Ovary (tissue), 9 donors: ENCODE measurements around the gene SFI1. TPM values are rescaled to one million over a fixed set of nuclear protein-coding genes. Genes with fewer than 3 reads are reported as not detected.

Experiments used
- DNase-seq, 5 donors: peaks; one replicate each; pipeline ENCODE4 v3.0.0-alpha.2; 2019 to 2020
- H3K27ac ChIP-seq, 2 donors: fragments of 200-600 bp; one replicate each; pipeline versions ENCODE4 v1.5.1 to v1.8.0; 2019 to 2022
- H3K27me3 ChIP-seq: fragments of 200-600 bp; one replicate; pipeline ENCODE4 v1.8.0; 2022
- H3K36me3 ChIP-seq: fragments of 200-600 bp; sonication (generic); one replicate; pipeline ENCODE4 v1.5.1; 2019
- H3K4me1 ChIP-seq: one replicate; pipeline ENCODE4 v1.8.1; 2013; ENCODE audit warnings: mild to moderate bottlenecking, moderate library complexity; ENCODE audit not compliant: insufficient read depth
- H3K4me3 ChIP-seq: fragments of 200-600 bp; sonication (generic); one replicate; pipeline ENCODE4 v1.5.1; 2017
- H3K9me3 ChIP-seq, 2 donors: fragments of 200-600 bp in 1 of 2; sonication (generic) in 1 of 2; one replicate each; pipeline versions ENCODE4 v1.5.1 to v1.8.1; 2013 to 2019; ENCODE audit warnings: mild to moderate bottlenecking in 1 of 2, moderate library complexity in 1 of 2
- CTCF ChIP-seq, 3 donors: fragments of 450-650 bp in 2 of 3; fragments of 200-600 bp in 1 of 3; IDR thresholded peaks; one replicate each; pipeline versions ENCODE4 v1.5.1 to v1.8.0; 2016 to 2022; ENCODE audit warnings: antibody characterized with exemption in 3 of 3, mild to moderate bottlenecking in 1 of 3
- EP300 ChIP-seq: sonication (generic); formaldehyde crosslinking; IDR thresholded peaks from one replicate; pipeline ENCODE4 v1.6.1; 2017; ENCODE audit warnings: antibody characterized with exemption
- POLR2A ChIP-seq: fragments of 450-650 bp; IDR thresholded peaks from one replicate; pipeline ENCODE4 v1.6.1; 2017; ENCODE audit warnings: antibody characterized with exemption, mild to moderate bottlenecking, moderate library complexity
- WGBS, 3 donors: extraction: QIAGEN DNeasy Blood & Tissue Kit in 1 of 3; methylation state at CpG; one replicate each; pipeline versions ENCODE4 v1.1.5 to v1.1.7; 2013 to 2017; 5-methylcytosine and 5-hydroxymethylcytosine counted together
- intact Hi-C, 4 donors: fragments of 100-400 bp; cut with DNase I; formaldehyde crosslinking; loops; one replicate each; pipeline versions ENCODE4 v1.11.0 to v1.15.1; 2022 to 2023
- polyA plus RNA-seq, 2 donors: library from polyadenylated mRNA; stranded (reverse); fragments of 200-250 nt in 1 of 2; fragments of 350-450 nt in 1 of 2; fragmentation: Illumina TruSeq in 1 of 2; extraction: RNeasy Lipid Tissue Mini Kit (QIAGEN cat#74804) in 1 of 2; gene quantifications; one replicate each; pipeline ENCODE4 v1.2.3, GENCODE V29; 2013 to 2014
- total RNA-seq, 7 donors: library from RNA; depleted of rRNA in 2 of 7; stranded (reverse); fragments of >200 nt in 2 of 7; fragmentation: NEBNext Ultra II Directional in 3 of 7; extraction: Animal tissue kit (Norgen Biotek cat#: 25700) in 3 of 7; gene quantifications; one replicate each; pipeline versions ENCODE4 v1.1.0 to v1.2.4, GENCODE V29; 2016 to 2023
- donor health status: DM: no; HTN: no; CAD: no; lungs with moderate emphysema.
- donor health status: DM: no; HTN: no; CAD: no.
- donor health status: Bipolar disorder and iron deficiency.
- donor health status: DM: yes; HTN: yes; CAD: no.
- donor health status: DM: no; HTN: no; CAD: no.
- donor health status: DM: yes; HTN: yes; CAD: no.

The SFI1 gene
- total and polyA plus RNA-seq, 9 donors: 10.8 to 33.9 (median 25.2) TPM

- TF ChIP-seq EP300: no peak
- TF ChIP-seq POLR2A: no peak
- TF ChIP-seq CTCF (IDR thresholded peaks at IDR 0.05): no peak
- H3K27ac ChIP-seq: peak overlapping the region; percentile 89 to 97
- peak; percentile 24 to 62 (median 48) for DNase-seq
- no peaks in the 10 kb centered on the region for H3K36me3 ChIP-seq
- peak overlapping the region; percentile 55 for H3K4me3 ChIP-seq
- H3K27me3 ChIP-seq: no peaks in the 10 kb centered on the region
- 0 to 1% (median 1%) methylated on average over 15 to 61 of the region's 61 CpGs for WGBS, 3 donors
- no peaks in the 10 kb centered on the region for H3K9me3 ChIP-seq
- intact Hi-C loops: no loop called here
- peaks cover 4% of the 10 kb centered on the region for H3K4me1 ChIP-seq
These were observed 7.2 kb upstream of the SFI1 start for GRCh38 chr22:31488988-31489617.

- Histone ChIP-seq H3K4me3 (peak within 1 kb of the TSS; percentile 55), H3K27ac (peak within 1 kb of the TSS; percentile 89 to 97), H3K36me3 (no peaks in the 10 kb centered on the region), H3K27me3 (no peaks in the 10 kb centered on the region), H3K9me3 (no peaks in the 10 kb centered on the region), H3K4me1 (peaks cover 4% of the 10 kb centered on the region)
- intact Hi-C loops: no loop called here
- peak; percentile 84 to 91 (median 88) for DNase-seq
- 0 to 1% (median 0%) methylated on average over 80 to 100 of the region's 100 CpGs for WGBS, 3 donors
- TF ChIP-seq POLR2A (peak; percentile 32), CTCF (IDR thresholded peaks at IDR 0.05) (peak in 1 of 3 donors; percentile 42), EP300 (no peak)
These were observed 6.5 kb upstream of the SFI1 start, which contains the start of gene EIF4ENIF1 for GRCh38 chr22:31489632-31490495. TSS of gene EIF4ENIF1 (minus strand) at chr22:31489842. CDS start at chr22:31488718, 1,124 bp downstream.

- no peaks in the 10 kb centered on the region for H3K27me3 ChIP-seq
- no peaks in the 10 kb centered on the region for H3K36me3 ChIP-seq
- H3K4me3 ChIP-seq: peak overlapping the region; percentile 55
- TF ChIP-seq CTCF (IDR thresholded peaks at IDR 0.05) (no peak), POLR2A (no peak), EP300 (no peak)
- 1 to 2% (median 1%) methylated on average over 15 of the region's 15 CpGs for WGBS, 3 donors
- H3K27ac ChIP-seq: peak overlapping the region in 1 of 2 donors; percentile 97
- peaks cover 4% of the 10 kb centered on the region for H3K4me1 ChIP-seq
- intact Hi-C loops: no loop called here
- H3K9me3 ChIP-seq: no peaks in the 10 kb centered on the region
- DNase-seq: peak in 1 of 5 donors; percentile 23
These were observed 5.8 kb upstream of the SFI1 start for GRCh38 chr22:31490496-31490925.

GRCh38 chr22:31491218-31491962, 4.9 kb upstream of the SFI1 start:
- intact Hi-C loops: no loop called here
- TF ChIP-seq CTCF (IDR thresholded peaks at IDR 0.05) (no peak), POLR2A (no peak), EP300 (no peak)
- H3K4me3 ChIP-seq: no peak overlapping the region

More at GRCh38 chr22:31491218-31491962, 4.9 kb upstream of the SFI1 start:
- Histone ChIP-seq H3K36me3 (no peaks in the 10 kb centered on the region), H3K27me3 (no peaks in the 10 kb centered on the region), H3K9me3 (no peaks in the 10 kb centered on the region), H3K4me1 (peaks cover 4% of the 10 kb centered on the region), H3K27ac (no peak overlapping the region)
- WGBS, 3 donors: 80 to 81% (median 81%) methylated on average over 8 of the region's 8 CpGs
- DNase-seq: no peak
